MCF 10A (cell line): ENCODE data around the gene ERCC8. TPM values are rescaled to one million over a fixed set of nuclear protein-coding genes. Genes with fewer than 3 reads are reported as not detected.
"Not testable (repeated sequence)": the region's sequence is repeated elsewhere in the genome, so short reads cannot be mapped to it uniquely, and the experiment has no call there.

Experiments
- BruUV-seq: library from RNA; stranded (reverse); fragments of 400-500 nt; replicated peaks from 2 replicates; lab custom pipeline; 2021; lab: Mats Ljungman, UMichigan
- CTCF ChIA-PET: fragments of 300-600 bp; sonication (Branson Sonifier 250); formaldehyde crosslinking; extraction: SDS; loops from one replicate; lab custom pipeline; 2021; ENCODE audit warnings: antibody characterized with exemption, inconsistent platforms; lab: Yijun Ruan, JAX
- POLR2A ChIA-PET: fragments of 300-600, 350-650 bp; sonication (Branson Sonifier 250); formaldehyde crosslinking; extraction: SDS; loops from one replicate; lab custom pipeline; 2020; ENCODE audit warnings: antibody characterized with exemption, inconsistent platforms; lab: Yijun Ruan, JAX
- DNase-seq: peaks from one replicate; pipeline ENCODE4 v3.0.0-alpha.2; 2018; ENCODE audit not compliant: unreplicated experiment
- H3K27ac Mint-ChIP-seq: one replicate; pipeline ENCODE4 v1.8.0; 2022; ENCODE audit warnings: mild to moderate bottlenecking, low read depth, mixed read lengths; ENCODE audit not compliant: unreplicated experiment
- H3K27me3 Mint-ChIP-seq: one replicate; pipeline ENCODE4 v1.8.0; 2022; ENCODE audit warnings: mixed read lengths; ENCODE audit not compliant: insufficient read depth, unreplicated experiment
- H3K36me3 Mint-ChIP-seq: one replicate; pipeline ENCODE4 v1.8.0; 2022; ENCODE audit warnings: mild to moderate bottlenecking, moderate library complexity, mixed read lengths; ENCODE audit not compliant: insufficient read depth, unreplicated experiment
- H3K4me1 Mint-ChIP-seq: one replicate; pipeline ENCODE4 v1.8.0; 2022; ENCODE audit warnings: mixed read lengths; ENCODE audit not compliant: insufficient read depth, unreplicated experiment
- H3K4me3 Mint-ChIP-seq: one replicate; pipeline ENCODE4 v1.8.0; 2022; ENCODE audit warnings: mild to moderate bottlenecking, moderate library complexity, mixed read lengths; ENCODE audit not compliant: unreplicated experiment
- H3K9me3 Mint-ChIP-seq: one replicate; pipeline ENCODE4 v1.8.0; 2022; ENCODE audit warnings: mixed read lengths; ENCODE audit not compliant: unreplicated experiment
- intact Hi-C: fragments of 100-400 bp; cut with micrococcal nuclease; formaldehyde crosslinking; loops from 2 replicates; pipeline ENCODE4 v1.14.1; 2022
- total RNA-seq: library from RNA; stranded (reverse); gene quantifications from 2 replicates; pipeline ENCODE4 v1.2.3, GENCODE V29; 2022
- TF ChIP-seq, protein P1 (sequence below): fragments of 200-600 bp; IDR thresholded peaks from one replicate; pipeline ENCODE4 v1.8.0; 2022; ENCODE audit warnings: antibody characterized with exemption, mild to moderate bottlenecking; ENCODE audit not compliant: unreplicated experiment

The ERCC8 gene
- total RNA-seq, 1 experiment from 2014 or later: 17.2 TPM

DNA sequence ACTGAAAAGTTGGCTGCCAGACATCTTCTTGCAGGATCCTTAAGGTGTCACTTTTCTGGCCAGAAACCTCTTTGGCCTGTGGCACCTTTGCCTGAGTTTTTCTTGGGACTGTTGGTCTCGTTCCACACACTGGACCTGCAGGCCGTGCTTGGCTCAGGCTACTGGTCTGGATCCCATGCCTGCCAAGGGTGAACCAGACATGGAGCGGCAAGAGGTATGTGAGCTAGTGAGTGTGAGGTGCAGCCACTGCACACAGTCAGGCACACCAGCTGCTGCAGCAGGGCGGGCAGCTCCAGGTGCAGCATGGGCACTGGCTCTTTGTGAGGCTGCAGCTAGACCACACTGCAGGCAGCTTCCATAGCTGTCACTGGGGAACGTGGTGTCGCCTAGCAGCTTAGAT lies 48.0 kb upstream of the ERCC8 start:
- H3K27me3 Mint-ChIP-seq: no peaks in the 10 kb centered on the region
- no peak for DNase-seq
- ChIA-PET POLR2A (interaction anchor here (0.6 kb wide), 1 partner anchor 1012 kb away, joined by 3 read pairs; no protein-coding TSS in a partner anchor), CTCF (interaction anchor here (1.5 kb wide), 2 partner anchors 18 to 62 kb away, joined by 3 to 5 read pairs; no protein-coding TSS in a partner anchor)
- no peak overlapping the region for H3K27ac Mint-ChIP-seq
- no peak overlapping the region for H3K4me3 Mint-ChIP-seq
- peaks cover 7% of the 10 kb centered on the region for H3K36me3 Mint-ChIP-seq
- H3K9me3 Mint-ChIP-seq: peaks cover 11% of the 10 kb centered on the region
- TF ChIP-seq, protein P1, sequence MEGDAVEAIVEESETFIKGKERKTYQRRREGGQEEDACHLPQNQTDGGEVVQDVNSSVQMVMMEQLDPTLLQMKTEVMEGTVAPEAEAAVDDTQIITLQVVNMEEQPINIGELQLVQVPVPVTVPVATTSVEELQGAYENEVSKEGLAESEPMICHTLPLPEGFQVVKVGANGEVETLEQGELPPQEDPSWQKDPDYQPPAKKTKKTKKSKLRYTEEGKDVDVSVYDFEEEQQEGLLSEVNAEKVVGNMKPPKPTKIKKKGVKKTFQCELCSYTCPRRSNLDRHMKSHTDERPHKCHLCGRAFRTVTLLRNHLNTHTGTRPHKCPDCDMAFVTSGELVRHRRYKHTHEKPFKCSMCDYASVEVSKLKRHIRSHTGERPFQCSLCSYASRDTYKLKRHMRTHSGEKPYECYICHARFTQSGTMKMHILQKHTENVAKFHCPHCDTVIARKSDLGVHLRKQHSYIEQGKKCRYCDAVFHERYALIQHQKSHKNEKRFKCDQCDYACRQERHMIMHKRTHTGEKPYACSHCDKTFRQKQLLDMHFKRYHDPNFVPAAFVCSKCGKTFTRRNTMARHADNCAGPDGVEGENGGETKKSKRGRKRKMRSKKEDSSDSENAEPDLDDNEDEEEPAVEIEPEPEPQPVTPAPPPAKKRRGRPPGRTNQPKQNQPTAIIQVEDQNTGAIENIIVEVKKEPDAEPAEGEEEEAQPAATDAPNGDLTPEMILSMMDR: no peak
- no TSS peak for BruUV-seq
- H3K4me1 Mint-ChIP-seq: no peaks in the 10 kb centered on the region
- intact Hi-C loops: no loop called here

DNA sequence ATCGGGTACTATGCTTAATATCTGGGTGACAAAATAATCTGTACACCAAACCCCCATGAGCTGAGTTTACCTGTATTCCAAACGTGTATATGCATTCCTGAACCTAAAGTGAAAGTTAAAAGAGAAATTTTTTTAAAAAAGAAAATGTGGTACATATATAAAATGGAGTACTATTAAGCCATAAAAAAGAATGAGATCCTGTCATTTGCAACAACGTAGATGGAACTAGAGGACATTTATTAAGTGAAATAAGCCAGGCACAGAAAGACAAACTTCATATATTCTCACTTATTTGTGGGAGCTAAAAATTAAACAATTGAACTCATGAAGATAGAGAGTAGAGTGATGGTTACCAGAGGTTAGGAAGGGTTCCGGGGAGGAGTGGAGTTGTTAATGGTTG lies 44.9 kb upstream of the ERCC8 start:
- intact Hi-C loops: no loop called here
- TF ChIP-seq, protein P1: no peak
- no peak for DNase-seq
- H3K9me3 Mint-ChIP-seq: peaks cover 25% of the 10 kb centered on the region
- no peak overlapping the region for H3K27ac Mint-ChIP-seq
- H3K27me3 Mint-ChIP-seq: no peaks in the 10 kb centered on the region
- POLR2A ChIA-PET: no interaction called here
- no TSS peak for BruUV-seq
- no peaks in the 10 kb centered on the region for H3K4me1 Mint-ChIP-seq
- CTCF ChIA-PET: no interaction called here
- no peak overlapping the region for H3K4me3 Mint-ChIP-seq
- peaks cover 7% of the 10 kb centered on the region for H3K36me3 Mint-ChIP-seq

DNA sequence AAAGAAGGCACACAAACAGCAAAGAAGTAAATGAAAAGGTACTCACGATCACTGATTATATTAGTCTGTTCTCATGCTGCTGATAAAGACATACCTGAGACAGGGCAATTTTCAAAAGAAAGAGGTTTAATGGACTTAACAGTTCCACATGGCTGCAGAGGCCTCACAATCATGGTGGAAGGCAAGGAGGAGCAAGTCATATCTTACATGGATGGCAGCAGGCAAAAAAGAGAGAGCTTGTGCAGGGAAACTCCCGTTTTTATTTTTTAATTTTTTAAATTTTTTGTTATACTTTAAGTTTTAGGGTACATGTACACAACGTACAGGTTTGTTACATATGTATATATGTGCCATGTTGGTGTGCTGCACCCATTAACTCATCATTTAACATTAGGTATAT lies 37.3 kb upstream of the ERCC8 start:
- H3K4me3 Mint-ChIP-seq, H3K27ac Mint-ChIP-seq, CTCF ChIA-PET, H3K27me3 Mint-ChIP-seq, H3K36me3 Mint-ChIP-seq, H3K4me1 Mint-ChIP-seq, BruUV-seq, intact Hi-C loops, DNase-seq: not testable (repeated sequence)
- POLR2A ChIA-PET: interaction anchor here (0.6 kb wide), 1 partner anchor 23 kb away, joined by 3 read pairs; no protein-coding TSS in a partner anchor
- H3K9me3 Mint-ChIP-seq: peaks cover 34% of the 10 kb centered on the region

DNA sequence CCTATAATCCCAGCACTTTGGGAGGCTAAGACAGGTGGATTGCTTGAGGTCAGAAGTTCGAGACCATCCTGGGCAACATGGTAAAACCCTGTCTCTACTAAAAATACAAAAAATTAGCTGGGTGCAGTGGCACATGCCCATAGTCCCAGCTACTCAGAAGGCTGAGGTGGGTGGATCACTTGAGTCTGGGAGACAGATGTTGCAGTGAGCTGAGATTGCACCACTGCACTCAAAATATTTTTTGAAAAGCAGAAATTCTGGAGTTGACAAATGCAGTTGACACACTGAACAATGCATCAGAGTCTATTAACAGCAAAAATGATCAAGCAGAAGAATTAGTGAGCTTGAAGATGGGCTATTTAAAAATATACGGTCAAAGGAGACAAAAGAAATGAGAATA lies 35.6 kb upstream of the ERCC8 start:
- Mint-ChIP-seq H3K4me1 (no peaks in the 10 kb centered on the region), H3K4me3 (no peak overlapping the region), H3K27me3 (no peaks in the 10 kb centered on the region), H3K27ac (no peak overlapping the region), H3K36me3 (peaks cover 7% of the 10 kb centered on the region), H3K9me3 (peaks cover 27% of the 10 kb centered on the region)
- DNase-seq: no peak
- POLR2A ChIA-PET: interaction anchor here (0.7 kb wide), 1 partner anchor 20 kb away, joined by 3 read pairs; no protein-coding TSS in a partner anchor
- CTCF ChIA-PET: no interaction called here
- TF ChIP-seq, protein P1: no peak
- BruUV-seq: no TSS peak
- intact Hi-C loops: no loop called here

DNA sequence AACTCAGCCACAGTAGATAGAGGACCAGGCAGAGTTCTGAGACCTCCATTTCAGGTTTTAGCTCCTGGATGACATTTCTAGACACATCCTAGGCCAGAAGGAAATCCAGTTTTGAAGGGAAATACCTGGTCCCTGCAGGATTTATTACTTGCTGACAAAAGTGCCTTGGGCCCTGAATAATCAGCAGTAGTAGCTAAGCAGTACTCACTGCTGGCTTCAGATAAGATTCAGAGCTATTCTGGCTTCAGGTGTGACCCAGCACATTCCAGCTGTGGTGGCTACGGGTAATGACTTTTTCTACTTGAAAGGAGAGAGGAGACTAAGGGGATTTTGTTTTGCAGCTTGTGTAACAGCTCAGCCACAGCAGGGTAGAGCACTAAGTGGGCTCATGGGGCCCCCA lies 34.1 kb upstream of the ERCC8 start:
- H3K4me1 Mint-ChIP-seq: no peaks in the 10 kb centered on the region
- BruUV-seq: no TSS peak
- intact Hi-C loops: no loop called here
- POLR2A ChIA-PET: no interaction called here
- H3K9me3 Mint-ChIP-seq: peaks cover 20% of the 10 kb centered on the region
- no peak overlapping the region for H3K4me3 Mint-ChIP-seq
- no peak overlapping the region for H3K27ac Mint-ChIP-seq
- CTCF ChIA-PET: interaction anchor here (1.5 kb wide), 1 partner anchor 19 kb away, joined by 4 read pairs; no protein-coding TSS in a partner anchor
- no peak for DNase-seq
- H3K36me3 Mint-ChIP-seq: peaks cover 17% of the 10 kb centered on the region
- TF ChIP-seq, protein P1: no peak
- H3K27me3 Mint-ChIP-seq: no peaks in the 10 kb centered on the region
